HG02759 (cell line): Measurements from ENCODE around the gene KRT80.

ENCODE experiments used
- ATAC-seq: cut with Tn5 transposase; IDR thresholded peaks from one replicate; pipeline ENCODE4 v1.9.1; 2021; ENCODE audit warnings: mild to moderate bottlenecking, moderate library complexity; ENCODE audit not compliant: unreplicated experiment

The KRT80 gene

DNA sequence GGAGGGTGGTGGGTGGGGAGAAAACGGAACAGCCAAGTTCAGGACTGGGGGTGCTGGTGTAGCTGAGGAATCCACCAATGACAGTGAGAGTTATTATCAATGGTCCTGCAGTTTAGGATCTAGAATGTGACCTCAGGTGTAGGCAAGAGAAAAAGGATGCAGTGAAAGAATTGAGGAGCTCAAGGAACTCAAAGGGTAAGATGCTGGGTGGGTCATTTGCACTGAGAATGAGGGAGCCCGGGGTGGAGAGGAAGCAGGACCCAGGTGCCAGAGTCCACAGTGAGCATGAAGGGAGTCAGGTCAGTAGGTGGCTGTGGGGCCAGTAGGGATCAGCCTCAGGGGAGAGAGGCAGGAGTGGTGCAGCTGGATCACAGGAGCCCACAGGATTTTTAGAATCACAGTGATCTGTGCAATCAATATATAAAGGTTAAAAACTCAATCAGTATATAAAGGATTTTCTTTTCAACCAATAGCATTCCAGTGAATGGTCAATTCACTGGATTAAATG, 38.1 kb upstream of the KRT80 start:
- no peak for ATAC-seq

DNA sequence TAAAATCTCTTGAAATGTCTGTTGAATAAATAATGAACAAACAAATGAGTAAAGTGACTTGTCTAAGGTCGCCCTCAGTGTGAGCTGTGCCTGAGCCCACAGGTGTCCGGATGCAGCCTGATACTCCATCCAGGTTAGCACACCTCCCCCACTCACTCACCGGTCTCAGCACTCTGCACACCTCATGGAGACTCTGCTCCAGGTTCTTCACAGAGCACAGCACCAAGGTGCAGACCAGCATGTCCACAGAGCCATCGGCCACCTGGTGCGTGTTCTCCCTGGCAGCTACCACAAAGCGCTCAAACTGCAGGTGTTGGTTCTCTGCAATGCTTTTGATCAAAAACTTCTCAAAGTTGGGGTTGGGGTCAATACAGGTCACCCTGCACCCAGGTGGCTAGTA, 37.1 kb upstream of the KRT80 start:
- ATAC-seq = no peak

DNA sequence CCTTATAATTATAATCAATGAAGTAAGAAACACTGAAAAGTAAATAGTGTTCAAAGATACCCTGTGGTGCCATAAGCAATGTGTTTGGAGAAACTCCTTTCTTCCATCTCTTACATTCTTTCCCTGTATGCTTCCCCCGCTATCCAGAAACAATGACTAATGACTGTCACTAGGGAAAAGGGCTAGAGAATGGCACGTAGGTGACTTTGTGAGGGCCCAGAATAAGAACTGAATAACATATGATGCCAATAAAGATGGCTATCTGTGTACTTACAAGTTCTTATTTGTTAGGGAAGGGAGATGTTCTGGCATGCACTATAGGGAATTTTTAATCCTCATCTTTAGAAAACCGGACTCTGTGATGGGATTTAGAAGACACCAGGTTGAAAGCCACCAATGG, 36.6 kb upstream of the KRT80 start:
- no peak for ATAC-seq

GRCh38 chr12:52227606-52228166, 35.9 kb upstream of the KRT80 start:
- no peak for ATAC-seq

GRCh38 chr12:52226446-52226845, 34.6 kb upstream of the KRT80 start:
- ATAC-seq = no peak

GRCh38 chr12:52225752-52226151, 33.9 kb upstream of the KRT80 start:
- ATAC-seq = no peak

DNA sequence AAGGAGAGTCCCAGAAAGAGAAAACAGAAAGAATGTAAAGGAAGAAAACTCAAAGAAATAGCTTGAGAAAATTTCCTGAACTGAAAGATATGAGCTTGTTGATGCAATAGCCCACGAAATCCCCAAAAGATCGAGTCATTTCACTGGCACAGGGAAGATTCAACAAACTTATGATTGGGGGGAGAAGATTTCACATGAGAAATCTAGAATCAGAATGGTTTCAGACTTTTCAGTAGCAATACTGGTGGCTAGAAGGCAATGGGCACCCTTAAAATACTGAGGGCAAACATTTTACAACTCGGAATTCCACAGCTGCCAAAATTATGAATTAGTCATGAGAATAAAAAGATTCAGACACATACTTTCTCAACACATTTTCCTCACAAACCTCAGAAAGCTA, 32.3 kb upstream of the KRT80 start:
- no peak for ATAC-seq

GRCh38 chr12:52223406-52224039, 31.7 kb upstream of the KRT80 start:
- ATAC-seq = no peak

DNA sequence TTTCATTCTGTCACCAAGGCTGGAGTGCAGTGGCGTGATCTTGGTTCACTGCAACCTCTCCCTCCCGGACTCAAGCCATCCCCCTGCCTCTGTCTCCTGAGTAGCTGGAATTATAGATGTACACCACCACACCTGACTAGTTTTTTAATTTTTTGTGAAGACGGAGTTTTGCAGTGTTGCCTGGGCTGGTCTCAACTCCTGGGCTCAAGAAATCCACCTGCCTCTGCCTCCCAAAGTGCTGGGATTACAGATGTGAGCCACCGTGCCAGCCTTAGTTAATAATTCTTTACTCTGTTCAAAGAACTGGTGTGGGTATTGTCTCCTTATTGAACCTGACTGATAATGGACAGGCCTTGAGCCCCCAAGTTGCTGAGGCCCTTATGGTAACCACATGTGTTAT, 30.9 kb upstream of the KRT80 start:
- ATAC-seq = no peak

- ATAC-seq = no peak
These were observed 30.2 kb upstream of the KRT80 start for GRCh38 chr12:52221912-52222457.

- ATAC-seq = no peak
These were observed 29.4 kb upstream of the KRT80 start for GRCh38 chr12:52221070-52221781.

- ATAC-seq = no peak
These were observed 28.7 kb upstream of the KRT80 start for GRCh38 chr12:52220477-52220876.

GRCh38 chr12:52218001-52218400, 26.2 kb upstream of the KRT80 start:
- no peak for ATAC-seq

GRCh38 chr12:52217223-52217622, 25.4 kb upstream of the KRT80 start:
- no peak for ATAC-seq

DNA sequence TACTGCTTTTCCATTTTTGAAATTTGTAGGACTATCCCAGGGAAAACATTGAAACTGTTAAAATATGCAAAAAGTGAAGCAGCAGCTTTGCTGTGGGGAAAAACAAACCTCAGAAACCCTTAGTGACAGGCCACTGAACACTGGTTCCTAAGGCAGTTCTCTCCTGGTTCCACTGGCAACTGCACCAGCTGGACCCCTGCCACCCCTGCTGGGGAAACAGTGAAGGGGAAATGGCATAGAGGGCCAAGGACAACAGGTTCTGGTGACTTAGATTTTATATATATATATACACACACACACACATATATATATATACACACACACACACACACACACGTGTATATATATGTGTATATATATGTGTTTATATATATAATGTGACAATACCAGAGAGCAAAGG, 25.0 kb upstream of the KRT80 start:
- ATAC-seq = no peak

DNA sequence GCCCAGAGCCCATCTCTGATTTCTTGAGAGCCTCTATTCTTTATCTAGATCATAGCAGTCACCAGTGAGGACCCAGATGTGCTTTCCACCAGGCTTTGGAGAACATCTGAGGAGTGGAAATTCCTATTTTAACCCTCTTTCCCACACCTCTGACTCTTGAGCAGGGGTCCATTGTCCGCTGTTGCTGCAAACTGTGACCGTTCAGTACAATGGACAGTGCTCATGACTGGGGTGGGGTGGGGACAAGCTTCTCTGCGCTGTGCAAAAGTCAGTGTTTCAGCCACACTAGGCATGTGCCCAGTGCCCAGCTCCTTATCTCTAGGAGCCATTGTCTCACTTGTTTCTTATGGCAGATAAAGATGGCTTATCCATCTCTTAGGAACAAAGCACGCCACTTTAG, 24.3 kb upstream of the KRT80 start:
- no peak for ATAC-seq

GRCh38 chr12:52215587-52216031, 23.8 kb upstream of the KRT80 start:
- no peak for ATAC-seq

DNA sequence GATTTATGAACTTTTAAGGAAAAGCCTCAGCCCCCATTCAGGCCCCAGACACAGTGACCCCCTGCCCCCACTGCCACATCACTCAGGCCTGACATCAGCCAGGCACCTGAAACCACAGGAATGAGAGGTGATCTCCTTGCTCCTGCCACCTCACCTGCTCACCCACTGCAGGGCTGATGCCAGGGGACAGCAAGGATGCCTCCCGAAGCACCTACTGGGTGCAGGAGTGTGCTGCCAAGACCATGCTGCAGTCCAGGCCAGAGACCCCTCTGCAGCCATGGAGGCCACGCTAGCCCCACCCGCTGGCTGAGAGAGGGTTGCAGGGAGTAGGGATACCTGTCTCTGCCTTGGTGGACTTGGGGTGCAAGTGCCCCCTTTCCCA, 22.6 kb upstream of the KRT80 start:
- ATAC-seq = no peak

DNA sequence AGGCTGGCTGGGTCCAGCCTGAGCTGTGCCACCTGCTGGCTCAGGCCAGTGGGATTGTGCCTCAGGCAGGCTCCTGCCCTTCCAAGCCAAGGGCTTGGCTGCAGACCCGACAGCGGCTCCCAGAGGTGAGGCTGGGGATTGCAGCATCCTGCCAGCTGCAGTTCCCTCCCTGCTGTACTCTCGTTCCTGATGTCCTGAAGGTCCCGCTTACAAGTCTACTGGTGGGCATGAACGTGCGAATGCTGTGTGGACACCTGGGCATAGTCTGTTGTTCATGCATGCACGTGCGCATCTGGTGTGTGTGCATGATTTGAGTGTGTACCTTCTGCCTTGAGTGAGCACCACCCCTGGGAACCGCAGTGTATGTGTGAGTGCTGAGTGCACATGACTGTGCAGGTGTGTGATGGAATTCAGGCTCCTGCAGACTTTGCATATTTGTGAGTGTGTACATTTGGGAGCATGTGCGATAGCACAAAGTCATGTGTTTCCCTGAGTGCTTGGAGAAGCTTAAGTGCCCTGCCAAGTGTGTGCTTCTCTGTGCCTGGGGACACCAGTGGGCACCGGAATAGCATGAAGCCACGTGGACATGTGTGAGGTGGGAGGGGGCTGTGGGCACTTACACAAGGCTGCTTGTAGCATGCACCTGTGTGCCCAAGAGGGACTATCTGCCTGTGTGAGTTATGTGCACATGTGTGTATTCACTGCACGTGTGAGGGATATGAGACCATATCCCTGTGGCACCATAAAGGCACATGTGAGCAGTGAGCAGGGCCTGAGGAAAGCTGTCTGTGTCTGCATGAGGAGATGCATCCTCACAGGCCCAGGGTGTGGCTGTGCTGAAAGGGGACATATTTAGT, 22.0 kb upstream of the KRT80 start:
- no peak for ATAC-seq

GRCh38 chr12:52212701-52213563, 21.1 kb upstream of the KRT80 start:
- no peak for ATAC-seq
